IPS-20b (cell line): ENCODE data around the gene CACNA1C.

Experiments
- H3K27ac ChIP-seq: one replicate; pipeline ENCODE4 v1.5.1; 2013; ENCODE audit warnings: low read length
- H3K27me3 ChIP-seq: 2 replicates; pipeline ENCODE4 v1.6.1; 2013; ENCODE audit warnings: mild to moderate bottlenecking, low read length, inconsistent platforms; ENCODE audit not compliant: insufficient read depth
- H3K36me3 ChIP-seq: 2 replicates; pipeline ENCODE4 v1.6.1; 2013; ENCODE audit warnings: low read depth, mild to moderate bottlenecking, inconsistent platforms, low read length, moderate library complexity; ENCODE audit not compliant: insufficient read depth
- H3K4me1 ChIP-seq: 2 replicates; pipeline ENCODE4 v1.6.1; 2013; ENCODE audit warnings: mild to moderate bottlenecking, control low read depth, inconsistent platforms, low read length, moderate library complexity; ENCODE audit not compliant: insufficient read depth
- H3K4me3 ChIP-seq: 2 replicates; pipeline ENCODE4 v1.5.1; 2013; ENCODE audit warnings: mild to moderate bottlenecking, low read length, inconsistent platforms
- H3K9ac ChIP-seq: 2 replicates; pipeline ENCODE4 v1.6.1; 2013; ENCODE audit warnings: low read depth, mild to moderate bottlenecking, inconsistent platforms, low read length, moderate library complexity
- H3K9me3 ChIP-seq: 2 replicates; pipeline ENCODE4 v1.6.1; 2013; ENCODE audit warnings: mild to moderate bottlenecking, low read depth, low read length, inconsistent platforms; ENCODE audit not compliant: insufficient read depth

Gene CACNA1C

GRCh38 chr12:2574355-2574935, 521.7 kb downstream of the CACNA1C start:
- no peak overlapping the region for H3K9ac ChIP-seq
- no peak overlapping the region for H3K4me3 ChIP-seq

GRCh38 chr12:2575245-2575644, 522.5 kb downstream of the CACNA1C start:
- no peak overlapping the region for H3K4me3 ChIP-seq

More at GRCh38 chr12:2574355-2574935, 521.7 kb downstream of the CACNA1C start:
- no peaks in the 10 kb centered on the region for H3K9me3 ChIP-seq
- H3K27me3 ChIP-seq, result peaks cover 11% of the 10 kb centered on the region; the same call in 1 of the 2 replicates
- no peaks in the 10 kb centered on the region for H3K4me1 ChIP-seq
- no peak overlapping the region for H3K27ac ChIP-seq
- H3K36me3 ChIP-seq, result no peaks in the 10 kb centered on the region

GRCh38 chr12:2578211-2578610, 525.4 kb downstream of the CACNA1C start:
- H3K36me3 ChIP-seq, result no peaks in the 10 kb centered on the region
- H3K4me3 ChIP-seq, result no peak overlapping the region
- H3K27me3 ChIP-seq, result peaks cover 20% of the 10 kb centered on the region
- H3K9me3 ChIP-seq, result no peaks in the 10 kb centered on the region
- H3K9ac ChIP-seq, result no peak overlapping the region
- no peak overlapping the region for H3K27ac ChIP-seq
- H3K4me1 ChIP-seq, result no peaks in the 10 kb centered on the region

More at GRCh38 chr12:2575245-2575644, 522.5 kb downstream of the CACNA1C start:
- no peaks in the 10 kb centered on the region for H3K4me1 ChIP-seq
- H3K27ac ChIP-seq, result no peak overlapping the region
- H3K27me3 ChIP-seq, result peaks cover 11% of the 10 kb centered on the region; the same call in 1 of the 2 replicates
- H3K9ac ChIP-seq, result no peak overlapping the region
- H3K36me3 ChIP-seq, result no peaks in the 10 kb centered on the region
- no peaks in the 10 kb centered on the region for H3K9me3 ChIP-seq

DNA sequence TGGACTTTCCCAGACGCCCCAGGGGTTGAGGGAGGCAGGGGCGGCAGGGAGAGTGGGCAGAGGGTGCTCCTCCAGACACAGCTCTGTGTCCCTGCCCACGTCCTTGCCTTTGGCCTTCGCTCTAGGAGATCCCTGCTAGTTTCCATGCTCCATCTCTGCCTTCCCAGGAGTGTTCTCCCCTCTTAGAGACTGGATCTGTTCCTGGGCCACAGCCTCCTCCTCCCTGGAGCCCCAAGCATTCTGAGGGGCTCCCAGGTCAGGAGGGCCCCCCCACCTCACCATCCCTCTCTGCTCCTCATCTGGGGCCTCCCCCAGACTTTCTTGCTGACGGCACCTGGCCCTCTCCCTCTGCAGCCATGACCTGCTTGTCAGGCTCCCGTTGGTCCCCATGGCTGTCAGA, 526.0 kb downstream of the CACNA1C start:
- no peaks in the 10 kb centered on the region for H3K36me3 ChIP-seq
- H3K9ac ChIP-seq, result no peak overlapping the region
- no peak overlapping the region for H3K4me3 ChIP-seq
- H3K4me1 ChIP-seq, result no peaks in the 10 kb centered on the region
- no peak overlapping the region for H3K27ac ChIP-seq
- H3K27me3 ChIP-seq, result peaks cover 25% of the 10 kb centered on the region
- H3K9me3 ChIP-seq, result no peaks in the 10 kb centered on the region

GRCh38 chr12:2580821-2581220, 528.0 kb downstream of the CACNA1C start:
- Histone ChIP-seq H3K9ac (no peak overlapping the region), H3K36me3 (no peaks in the 10 kb centered on the region), H3K27ac (no peak overlapping the region), H3K27me3 (peaks cover 45% of the 10 kb centered on the region), H3K4me3 (no peak overlapping the region), H3K4me1 (no peaks in the 10 kb centered on the region), H3K9me3 (no peaks in the 10 kb centered on the region)

- Histone ChIP-seq H3K4me3 (no peak overlapping the region), H3K36me3 (no peaks in the 10 kb centered on the region), H3K27ac (no peak overlapping the region), H3K9me3 (no peaks in the 10 kb centered on the region), H3K27me3 (peaks cover 52% of the 10 kb centered on the region), H3K9ac (no peak overlapping the region), H3K4me1 (peaks cover 3% of the 10 kb centered on the region; the same call in 1 of the 2 replicates)
Observed at GRCh38 chr12:2581293-2582045, 528.7 kb downstream of the CACNA1C start.

- Histone ChIP-seq H3K27ac (no peak overlapping the region), H3K36me3 (no peaks in the 10 kb centered on the region), H3K4me3 (no peak overlapping the region; the same call in 1 of the 2 replicates)
Observed at GRCh38 chr12:2582631-2583030, 529.8 kb downstream of the CACNA1C start.

GRCh38 chr12:2583091-2583497, 530.3 kb downstream of the CACNA1C start:
- Histone ChIP-seq H3K27me3 (peaks cover 54% of the 10 kb centered on the region), H3K4me1 (peaks cover 9% of the 10 kb centered on the region; the same call in 1 of the 2 replicates), H3K9ac (no peak overlapping the region), H3K27ac (no peak overlapping the region), H3K4me3 (no peak overlapping the region; the same call in 1 of the 2 replicates), H3K36me3 (no peaks in the 10 kb centered on the region), H3K9me3 (no peaks in the 10 kb centered on the region)

More at GRCh38 chr12:2582631-2583030, 529.8 kb downstream of the CACNA1C start:
- peaks cover 9% of the 10 kb centered on the region; the same call in 1 of the 2 replicates for H3K4me1 ChIP-seq
- H3K9ac ChIP-seq, result no peak overlapping the region
- H3K9me3 ChIP-seq, result no peaks in the 10 kb centered on the region
- H3K27me3 ChIP-seq, result peaks cover 54% of the 10 kb centered on the region

- H3K27ac ChIP-seq, result no peak overlapping the region
- no peak overlapping the region for H3K9ac ChIP-seq
- H3K4me3 ChIP-seq, result no peak overlapping the region
- H3K36me3 ChIP-seq, result no peaks in the 10 kb centered on the region
- peaks cover 9% of the 10 kb centered on the region; the same call in 1 of the 2 replicates for H3K4me1 ChIP-seq
- H3K27me3 ChIP-seq, result peaks cover 54% of the 10 kb centered on the region
- H3K9me3 ChIP-seq, result no peaks in the 10 kb centered on the region
Observed at GRCh38 chr12:2583642-2584401, 531.0 kb downstream of the CACNA1C start.

GRCh38 chr12:2586156-2587038, 533.6 kb downstream of the CACNA1C start:
- Histone ChIP-seq H3K4me1 (peaks cover 9% of the 10 kb centered on the region; the same call in 1 of the 2 replicates), H3K27ac (no peak overlapping the region), H3K9ac (no peak overlapping the region), H3K36me3 (no peaks in the 10 kb centered on the region), H3K27me3 (peaks cover 50% of the 10 kb centered on the region), H3K9me3 (no peaks in the 10 kb centered on the region), H3K4me3 (no peak overlapping the region)

DNA sequence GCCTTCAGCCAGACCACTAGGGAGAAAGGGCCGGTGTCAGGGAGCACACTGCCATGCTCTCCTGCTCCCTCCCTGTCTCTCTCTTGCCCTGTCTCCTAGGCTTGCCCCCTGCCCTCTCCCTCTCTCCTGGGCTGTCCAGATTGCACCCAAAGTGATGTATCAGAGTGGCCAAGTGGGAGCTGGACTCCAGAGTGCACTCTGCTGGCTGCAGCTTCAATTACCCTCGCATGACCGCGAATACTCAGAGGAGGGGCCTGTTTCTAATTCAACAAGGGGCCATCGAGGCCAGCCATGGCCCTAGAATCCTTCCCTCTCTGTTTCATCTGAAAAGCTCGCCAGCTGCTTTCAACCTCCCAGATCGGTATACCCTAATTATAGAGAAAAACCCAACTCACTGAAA, 535.6 kb downstream of the CACNA1C start:
- no peaks in the 10 kb centered on the region for H3K36me3 ChIP-seq
- H3K4me1 ChIP-seq, result peaks cover 9% of the 10 kb centered on the region; the same call in 1 of the 2 replicates
- no peaks in the 10 kb centered on the region for H3K9me3 ChIP-seq
- no peak overlapping the region for H3K9ac ChIP-seq
- no peak overlapping the region for H3K27ac ChIP-seq
- peaks cover 34% of the 10 kb centered on the region for H3K27me3 ChIP-seq
- H3K4me3 ChIP-seq, result no peak overlapping the region
